ENCODE measurements around the gene PLCH1. TPM values are rescaled to one million over a fixed set of nuclear protein-coding genes. Genes with fewer than 3 reads are reported as not detected.

The PLCH1 gene
- total RNA-seq, 1 experiment from 2014 or later, result 1.4 TPM

GRCh38 chr3:155702745-155703591, 41.9 kb downstream of the PLCH1 start:
- Histone ChIP-seq H2AFZ (no peak overlapping the region; the same call in 1 of the 2 replicates), H3K4me1 (replicated peaks; ENCODE audit: insufficient read depth) (no peaks in the 10 kb centered on the region), H3K79me2 (ENCODE audit: low read depth) (no peaks in the 10 kb centered on the region), H3K27ac (no peak overlapping the region), H3K27me3 (ENCODE audit: insufficient read depth, low read depth) (no peaks in the 10 kb centered on the region), H3K36me3 (ENCODE audit: low read depth) (no peaks in the 10 kb centered on the region), H3F3A (ENCODE audit: insufficient read depth, low read depth) (no peaks in the 10 kb centered on the region), H4K20me1 (ENCODE audit: insufficient read depth) (no peaks in the 10 kb centered on the region), H3K4me2 (no peak overlapping the region), H3K9me3 (ENCODE audit: insufficient read depth, low read depth) (no peaks in the 10 kb centered on the region), H3K4me3 (no peak overlapping the region), H3K9me2 (ENCODE audit: insufficient read depth) (no peaks in the 10 kb centered on the region)
- POLR2A ChIA-PET (ENCODE audit: unreplicated experiment), result no interaction called here
- intact Hi-C loops (cut with micrococcal nuclease; ENCODE audit: unreplicated experiment), result loop anchor here (1.0 kb wide), 2 partner anchors 321 to 350 kb away; no protein-coding TSS in a partner anchor
- DNase-seq, result no peak
- no peak for TF ChIP-seq CTCF (conservative IDR thresholded peaks at IDR 0.05)
- BruUV-seq (replicated peaks), result no TSS peak
- CTCF ChIA-PET, result interaction anchor here (0.9 to 2.0 kb wide), 2 partner anchors 33 to 320 kb away, joined by 3 to 33 read pairs; no protein-coding TSS in a partner anchor

GRCh38 chr3:155701882-155702465, 42.9 kb downstream of the PLCH1 start:
- no peak overlapping the region for H3K4me3 ChIP-seq
- DNase-seq, result peak in 1 of 2 experiments; percentile 63
- no peak overlapping the region for H3K4me2 ChIP-seq
- H3K9me2 ChIP-seq (ENCODE audit: insufficient read depth), result no peaks in the 10 kb centered on the region
- no peaks in the 10 kb centered on the region for H4K20me1 ChIP-seq (ENCODE audit: insufficient read depth)
- intact Hi-C loops (cut with micrococcal nuclease; ENCODE audit: unreplicated experiment), result loop anchor here (1.0 to 2.0 kb wide), 3 partner anchors 320 to 943 kb away; no protein-coding TSS in a partner anchor
- no peak overlapping the region for H2AFZ ChIP-seq
- H3K27ac ChIP-seq, result no peak overlapping the region
- H3K79me2 ChIP-seq (ENCODE audit: low read depth), result no peaks in the 10 kb centered on the region
- ChIA-PET CTCF (interaction anchor here (0.6 to 2.0 kb wide), 9 partner anchors 25 to 354 kb away, joined by 3 to 33 read pairs (median 5); partner anchors contain the start of gene C3orf33), POLR2A (ENCODE audit: unreplicated experiment) (interaction anchor here (0.6 to 0.7 kb wide), 2 partner anchors 102 to 1459 kb away, joined by 4 read pairs; no protein-coding TSS in a partner anchor)
- no peaks in the 10 kb centered on the region for H3K27me3 ChIP-seq (ENCODE audit: insufficient read depth, low read depth)
- no peaks in the 10 kb centered on the region for H3K9me3 ChIP-seq (ENCODE audit: insufficient read depth, low read depth)
- no TSS peak for BruUV-seq (replicated peaks)
- no peaks in the 10 kb centered on the region for H3F3A ChIP-seq (ENCODE audit: insufficient read depth, low read depth)
- H3K4me1 ChIP-seq (replicated peaks; ENCODE audit: insufficient read depth), result no peaks in the 10 kb centered on the region
- TF ChIP-seq EZH2 (IDR thresholded peaks at IDR 0.05; ENCODE audit: low read depth) (no peak), CTCF (conservative IDR thresholded peaks at IDR 0.05) (peak; percentile 94)
- no peaks in the 10 kb centered on the region for H3K36me3 ChIP-seq (ENCODE audit: low read depth)

- BruUV-seq (replicated peaks), result no TSS peak
- H2AFZ ChIP-seq, result no peak overlapping the region
Observed at GRCh38 chr3:155697542-155697941, 47.3 kb downstream of the PLCH1 start.

More at GRCh38 chr3:155697542-155697941, 47.3 kb downstream of the PLCH1 start:
- intact Hi-C loops (cut with micrococcal nuclease; ENCODE audit: unreplicated experiment), result no loop called here
- TF ChIP-seq CTCF (conservative IDR thresholded peaks at IDR 0.05) (no peak), EZH2 (IDR thresholded peaks at IDR 0.05; ENCODE audit: low read depth) (no peak)
- no peak overlapping the region for H3K27ac ChIP-seq
- H3F3A ChIP-seq (ENCODE audit: insufficient read depth, low read depth), result no peaks in the 10 kb centered on the region
- no peak for DNase-seq
- no peaks in the 10 kb centered on the region for H3K36me3 ChIP-seq (ENCODE audit: low read depth)
- H4K20me1 ChIP-seq (ENCODE audit: insufficient read depth), result no peaks in the 10 kb centered on the region
- H3K4me1 ChIP-seq (replicated peaks; ENCODE audit: insufficient read depth), result no peaks in the 10 kb centered on the region
- H3K4me2 ChIP-seq, result no peak overlapping the region
- H3K9me3 ChIP-seq (ENCODE audit: insufficient read depth, low read depth), result no peaks in the 10 kb centered on the region
- H3K4me3 ChIP-seq, result no peak overlapping the region
- H3K27me3 ChIP-seq (ENCODE audit: insufficient read depth, low read depth), result no peaks in the 10 kb centered on the region
- H3K79me2 ChIP-seq (ENCODE audit: low read depth), result no peaks in the 10 kb centered on the region
- no peaks in the 10 kb centered on the region for H3K9me2 ChIP-seq (ENCODE audit: insufficient read depth)
- ChIA-PET CTCF (interaction anchor here (1.2 kb wide), 1 partner anchor 320 kb away, joined by 9 read pairs; no protein-coding TSS in a partner anchor), POLR2A (ENCODE audit: unreplicated experiment) (no interaction called here)
